ENCODE measurements around the gene NFILZ. TPM values are rescaled to one million over a fixed set of nuclear protein-coding genes. Genes with fewer than 3 reads are reported as not detected.
"Not testable (repeated sequence)": the region's sequence is repeated elsewhere in the genome, so short reads cannot be mapped to it uniquely, and the experiment has no call there.

Gene NFILZ
- total RNA-seq, 1 donor from 2014 or later = not detected

DNA sequence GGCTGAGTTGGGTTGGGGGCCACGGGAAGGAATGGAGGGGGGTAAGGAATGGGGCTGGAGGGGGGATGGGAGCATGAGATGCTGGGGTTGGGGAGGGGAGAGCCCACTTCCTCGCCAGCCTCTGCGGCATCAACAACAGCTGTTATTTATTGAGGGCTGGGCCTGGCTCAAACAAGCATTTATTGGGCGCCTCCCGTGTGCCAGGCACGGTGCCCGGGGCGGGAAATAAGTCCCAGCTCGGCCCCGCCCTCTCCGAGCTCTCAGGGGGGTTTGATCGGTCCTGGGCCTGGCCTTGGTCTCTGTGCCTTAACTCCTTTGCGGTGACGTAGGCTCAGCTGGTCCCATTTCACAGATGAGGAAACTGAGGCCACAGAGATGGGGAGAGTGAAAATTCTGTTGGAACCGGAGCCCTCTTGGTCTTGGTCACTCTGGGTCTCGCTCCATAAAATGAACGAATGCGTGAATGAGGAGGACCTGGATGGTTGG lies 19.0 kb upstream of the NFILZ start:
- no peak for DNase-seq (ENCODE audit: low spot score)
- ATAC-seq = no peak

GRCh38 chr19:8611877-8612806 lies 18.3 kb upstream of the NFILZ start:
- no peak for DNase-seq (ENCODE audit: low spot score)
- ATAC-seq = no peak

GRCh38 chr19:8612807-8613171 lies 17.6 kb upstream of the NFILZ start:
- ATAC-seq (no peak), DNase-seq (ENCODE audit: low spot score) (no peak)

DNA sequence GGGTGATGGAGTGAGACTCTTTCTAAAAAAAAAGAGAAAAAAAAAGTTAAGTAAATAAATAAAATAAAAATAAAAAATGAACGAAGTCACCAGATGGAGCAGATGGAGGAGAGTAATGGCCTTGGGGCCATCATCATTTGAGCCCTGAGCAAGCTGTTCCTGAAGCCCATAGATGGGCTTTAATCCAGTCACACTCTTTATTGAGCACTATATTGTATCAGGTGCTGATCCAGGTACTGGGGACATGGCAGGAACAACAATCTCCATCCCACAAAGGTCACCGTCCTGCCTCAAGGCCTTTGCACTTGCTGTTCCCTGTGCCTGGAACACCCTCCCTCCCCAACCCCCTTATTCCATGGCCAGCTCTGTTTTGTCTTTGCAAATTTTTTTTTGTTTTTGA lies 16.0 kb upstream of the NFILZ start:
- ATAC-seq = no peak
- no peak for DNase-seq (ENCODE audit: low spot score)

GRCh38 chr19:8615024-8615423 lies 15.4 kb upstream of the NFILZ start:
- no peak for ATAC-seq

GRCh38 chr19:8615813-8616596 lies 14.4 kb upstream of the NFILZ start:
- ATAC-seq = peak; percentile 95
- peak; percentile 68 for DNase-seq (ENCODE audit: low spot score)

More at GRCh38 chr19:8615024-8615423, 15.4 kb upstream of the NFILZ start:
- no peak for DNase-seq (ENCODE audit: low spot score)

DNA sequence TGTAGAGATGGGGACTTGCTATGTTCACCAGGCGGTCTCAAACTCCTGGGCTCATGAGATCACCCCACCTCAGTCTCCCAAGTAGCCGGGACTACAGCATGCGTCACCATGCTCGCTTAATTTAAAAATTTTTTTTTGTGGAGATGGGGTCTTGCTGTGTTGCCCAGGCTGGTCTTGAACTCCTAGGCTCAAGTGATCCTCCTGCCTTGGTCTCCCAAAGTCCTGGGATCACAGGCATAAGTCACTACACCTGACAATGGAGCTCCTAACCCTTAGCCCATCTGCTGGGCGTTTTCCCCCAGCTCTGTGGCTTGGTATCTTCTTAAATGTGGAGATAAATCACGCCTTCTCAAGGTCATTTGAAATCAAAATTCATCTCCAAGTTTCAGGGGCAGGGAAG lies 13.6 kb upstream of the NFILZ start:
- DNase-seq (ENCODE audit: low spot score) (no peak), ATAC-seq (no peak)

- not testable (repeated sequence) for ATAC-seq; DNase-seq (ENCODE audit: low spot score)
These were observed 13.1 kb upstream of the NFILZ start for GRCh38 chr19:8617325-8617724.

GRCh38 chr19:8617984-8618383 lies 12.4 kb upstream of the NFILZ start:
- ATAC-seq = no peak
- no peak for DNase-seq (ENCODE audit: low spot score)

- DNase-seq (ENCODE audit: low spot score) (no peak), ATAC-seq (no peak)
These were observed 11.7 kb upstream of the NFILZ start for GRCh38 chr19:8618751-8619150.

DNA sequence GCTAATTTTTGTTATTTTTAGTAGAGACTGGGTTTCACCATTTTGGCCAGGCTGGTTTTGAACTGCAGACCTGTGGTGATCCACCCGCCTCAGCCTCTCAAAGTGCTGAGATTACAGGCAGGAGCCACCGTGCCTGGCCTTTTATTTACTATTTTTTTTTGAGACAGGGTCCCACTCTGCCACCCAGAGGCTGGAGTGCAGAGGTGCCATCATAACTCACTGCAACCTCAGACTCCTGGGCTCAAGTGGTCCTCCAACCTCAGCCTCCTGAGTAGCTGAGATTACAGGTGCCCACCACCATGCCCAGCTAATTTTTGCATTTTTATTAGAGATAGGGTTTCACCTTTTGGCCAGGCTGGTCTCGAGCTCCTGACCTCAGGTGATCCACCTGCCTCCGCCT lies 7.5 kb upstream of the NFILZ start:
- peak; percentile 43 for ATAC-seq

DNA sequence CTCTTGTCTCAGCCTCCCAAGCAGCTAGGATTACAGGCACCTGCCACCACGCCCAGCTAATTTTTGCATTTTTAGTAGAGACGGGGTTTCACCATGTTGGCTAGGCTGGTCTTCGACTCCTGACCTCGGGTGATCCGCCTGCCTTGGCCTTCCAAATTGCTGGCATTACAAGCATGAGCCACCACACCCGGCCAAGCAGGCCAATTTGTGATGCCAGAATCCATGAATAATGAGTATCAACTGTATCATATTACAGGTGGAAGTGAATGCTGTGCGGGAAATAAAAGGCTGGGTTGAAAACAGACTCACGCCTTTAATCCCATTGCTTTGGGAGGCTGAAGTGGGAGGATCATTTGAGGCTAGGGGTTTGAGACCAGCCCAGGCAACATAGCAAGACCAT lies 3.6 kb upstream of the NFILZ start:
- DNase-seq (ENCODE audit: low spot score) (no peak), ATAC-seq (no peak)

More for the DNA sequence above, 7.5 kb upstream of the NFILZ start:
- DNase-seq (ENCODE audit: low spot score) = not testable (repeated sequence)

DNA sequence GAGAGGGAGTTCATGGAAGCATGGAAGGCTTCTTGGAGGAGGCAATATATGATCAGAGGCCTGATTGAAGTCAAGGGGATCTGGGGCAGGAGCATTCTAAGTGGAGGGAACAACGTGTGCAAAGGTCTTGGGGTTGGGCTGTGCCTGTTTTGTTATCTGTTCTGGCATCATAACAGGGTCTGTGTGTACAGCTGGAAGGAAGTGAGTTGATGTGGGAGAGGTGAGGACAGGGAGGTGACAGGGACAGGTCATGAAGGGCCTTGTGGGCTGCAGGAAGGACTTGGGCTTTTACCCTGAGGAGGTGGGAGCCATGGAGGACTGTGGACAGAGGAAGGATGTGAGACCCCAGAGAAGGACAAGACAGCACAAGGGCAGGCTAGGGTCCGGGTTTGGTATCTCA lies 1.2 kb upstream of the NFILZ start:
- DNase-seq (ENCODE audit: low spot score) = no peak
- ATAC-seq = no peak

DNA sequence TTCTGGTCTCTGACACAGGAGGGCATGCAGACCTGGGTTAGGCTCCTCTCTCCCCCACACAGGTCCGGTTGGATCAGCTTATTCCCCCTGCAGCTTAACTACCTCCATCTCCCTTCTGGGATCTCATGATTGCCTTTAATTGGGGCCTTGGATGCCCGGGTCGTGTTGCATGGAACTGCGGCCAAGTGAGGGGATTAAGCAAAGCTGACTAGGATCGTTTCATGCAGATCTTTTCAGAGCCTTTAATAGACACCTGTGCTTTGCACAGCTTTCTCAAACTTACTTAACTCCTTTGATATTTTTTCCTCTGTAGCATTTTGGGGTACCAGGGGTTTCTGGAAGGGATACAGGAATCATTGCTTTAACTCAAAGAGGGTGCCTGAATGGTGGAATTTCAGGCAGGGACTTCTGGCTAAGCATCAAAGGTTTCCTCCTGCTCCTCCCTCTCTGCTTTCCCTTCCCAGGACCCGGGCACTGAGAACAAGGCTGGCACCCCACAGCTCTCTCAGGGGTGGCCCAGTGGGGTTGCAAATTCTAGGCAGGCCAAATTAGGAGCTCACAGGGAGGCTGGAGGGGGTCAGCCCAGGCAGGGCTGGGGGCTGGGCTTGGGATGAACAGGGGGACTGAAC lies 477 bp downstream of the NFILZ start:
- DNase-seq (ENCODE audit: low spot score) (no peak), ATAC-seq (peak; percentile 4)

DNA sequence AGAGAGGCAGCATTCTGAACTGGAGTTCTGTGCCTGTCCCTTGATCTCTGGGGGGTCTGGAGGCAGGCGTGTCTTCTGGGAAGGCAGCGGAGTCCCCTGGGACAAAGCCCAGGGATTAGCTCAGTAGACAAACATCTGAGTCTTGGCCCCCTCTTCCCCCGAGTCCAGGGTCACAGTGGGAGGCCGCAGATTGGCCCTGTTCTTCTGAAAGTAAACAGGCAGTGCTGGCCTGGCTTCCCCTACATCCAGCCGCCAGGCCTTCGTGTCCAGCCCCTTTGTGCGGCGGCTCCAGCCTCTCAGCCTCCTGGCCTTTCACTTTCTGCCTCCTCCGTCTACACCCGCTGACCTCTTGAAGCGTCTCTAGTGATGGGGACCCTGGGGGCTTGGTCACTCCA lies 989 bp downstream of the NFILZ start:
- ATAC-seq (peak; percentile 96), DNase-seq (ENCODE audit: low spot score) (peak; percentile 83)

DNA sequence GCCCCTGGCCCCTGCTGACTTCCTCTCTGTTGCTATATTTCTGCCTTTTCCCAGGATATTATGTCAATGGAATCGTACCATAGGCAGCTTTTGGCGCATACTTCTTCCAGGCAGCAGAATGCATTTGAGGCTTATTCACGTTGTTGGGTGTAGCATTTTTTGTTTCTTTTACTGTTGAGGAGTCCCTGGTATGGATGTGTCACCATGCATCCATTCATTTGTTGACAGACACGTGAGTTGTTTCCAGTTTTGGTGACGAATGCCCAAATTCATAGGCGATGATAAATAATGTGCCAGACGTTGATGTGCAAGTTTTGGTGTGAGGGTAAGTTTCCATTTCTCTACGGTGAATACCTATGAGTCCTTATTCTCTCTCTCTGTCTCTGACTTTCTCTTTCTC lies 5.0 kb downstream of the NFILZ start:
- DNase-seq (ENCODE audit: low spot score) (no peak), ATAC-seq (no peak)

- not testable (repeated sequence) for DNase-seq (ENCODE audit: low spot score); ATAC-seq
These were observed 6.6 kb downstream of the NFILZ start for GRCh38 chr19:8637070-8637469.

- ATAC-seq = peak; percentile 40
- DNase-seq (ENCODE audit: low spot score) = peak; percentile 80
These were observed 7.7 kb downstream of the NFILZ start for GRCh38 chr19:8638078-8638619.

DNA sequence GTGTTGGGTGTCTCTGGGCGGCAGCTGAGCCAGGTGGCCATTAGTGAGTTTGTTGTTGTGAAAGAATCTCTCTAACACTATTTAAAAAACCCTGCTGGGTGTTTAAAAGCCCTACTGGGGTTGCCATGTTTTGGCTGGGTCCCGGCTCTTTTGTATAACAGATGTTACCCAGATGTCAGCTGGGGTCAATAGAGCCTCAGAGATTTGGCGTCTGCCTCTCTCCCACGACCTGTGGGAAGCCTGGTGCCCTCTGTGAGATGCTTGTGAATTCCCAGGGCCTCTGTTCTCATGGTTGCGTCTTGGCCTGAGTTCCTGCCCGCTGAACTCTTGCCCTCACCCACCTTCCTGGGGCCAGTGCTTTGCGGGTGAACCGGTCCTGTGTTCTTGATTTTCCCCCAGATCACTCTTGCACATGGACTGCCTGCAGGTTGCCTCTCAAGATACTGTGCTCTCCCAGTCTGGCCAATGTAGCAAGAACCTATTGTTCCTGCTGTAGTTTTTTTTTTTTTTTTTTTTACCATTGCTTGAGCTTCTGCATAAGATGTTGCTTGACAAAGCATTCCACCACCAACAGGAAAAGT lies 9.5 kb downstream of the NFILZ start:
- DNase-seq (ENCODE audit: low spot score) = peak; percentile 78
- ATAC-seq = peak; percentile 46

GRCh38 chr19:8640402-8641004 lies 10.1 kb downstream of the NFILZ start:
- peak; percentile 65 for ATAC-seq
- peak; percentile 91 for DNase-seq (ENCODE audit: low spot score)
